BLaER1 treated with 17β-estradiol and CSF1 and Interleukin-3, amounts not matched to agents 10 nM and 100 nM (cell line): Measurements from ENCODE around the gene PCDHGB2.

ENCODE experiments used
- H3K27ac ChIP-seq, 11 experiments: shearing (Covaris generic); formaldehyde crosslinking; 2 replicates each; pipeline ENCODE4 v1.8.1; 2022
- H3K27me3 ChIP-seq, 11 experiments: shearing (Covaris generic); formaldehyde crosslinking; 2 replicates each; pipeline ENCODE4 v1.8.1; 2022
- H3K36me3 ChIP-seq, 11 experiments: shearing (Covaris generic); formaldehyde crosslinking; 2 replicates each; pipeline ENCODE4 v1.8.1; 2022
- H3K4me1 ChIP-seq, 10 experiments: shearing (Covaris generic); formaldehyde crosslinking; 2 replicates each; pipeline ENCODE4 v1.8.1; 2022
- H3K4me2 ChIP-seq, 11 experiments: shearing (Covaris generic); formaldehyde crosslinking; 2 replicates each; pipeline ENCODE4 v1.8.1; 2022
- H3K4me3 ChIP-seq, 10 experiments: shearing (Covaris generic); formaldehyde crosslinking; 2 replicates each; pipeline ENCODE4 v1.8.1; 2022
- H3K9ac ChIP-seq, 11 experiments: shearing (Covaris generic); formaldehyde crosslinking; 2 replicates each; pipeline ENCODE4 v1.8.1; 2022
- H3K9me3 ChIP-seq, 11 experiments: shearing (Covaris generic); formaldehyde crosslinking; replicated peaks in 1 of 11; 2 replicates each; pipeline ENCODE4 v1.8.1; 2022
- H4K20me1 ChIP-seq, 11 experiments: shearing (Covaris generic); formaldehyde crosslinking; 2 replicates each; pipeline ENCODE4 v1.8.1; 2022
- Cebpa-rat ChIP-seq, 11 experiments: shearing (Covaris generic); IDR thresholded peaks; 2 replicates each; pipeline ENCODE4 v1.8.1; 2022

Gene PCDHGB2

DNA sequence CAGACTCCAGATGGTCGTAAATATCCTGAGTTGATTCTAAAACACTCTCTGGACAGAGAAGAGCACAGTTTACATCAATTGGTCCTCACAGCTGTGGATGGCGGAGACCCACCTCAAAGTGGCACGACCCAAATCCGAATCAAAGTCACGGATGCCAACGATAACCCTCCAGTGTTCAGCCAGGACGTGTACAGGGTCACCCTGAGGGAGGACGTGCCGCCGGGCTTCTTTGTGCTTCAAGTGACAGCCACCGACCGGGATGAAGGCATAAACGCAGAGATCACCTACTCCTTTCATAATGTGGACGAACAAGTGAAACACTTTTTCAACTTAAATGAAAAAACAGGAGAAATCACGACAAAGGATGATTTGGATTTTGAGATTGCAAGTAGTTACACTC, 891 bp downstream of the PCDHGB2 start:
- peaks cover 74 to 97% (median 89%) of the 10 kb centered on the region in 11 experiments for H3K9me3 ChIP-seq
- TF ChIP-seq Cebpa-rat (IDR thresholded peaks at IDR 0.05) = no peak
- no peaks in the 10 kb centered on the region; a peak in 1 of 20 replicates for H3K4me1 ChIP-seq

DNA sequence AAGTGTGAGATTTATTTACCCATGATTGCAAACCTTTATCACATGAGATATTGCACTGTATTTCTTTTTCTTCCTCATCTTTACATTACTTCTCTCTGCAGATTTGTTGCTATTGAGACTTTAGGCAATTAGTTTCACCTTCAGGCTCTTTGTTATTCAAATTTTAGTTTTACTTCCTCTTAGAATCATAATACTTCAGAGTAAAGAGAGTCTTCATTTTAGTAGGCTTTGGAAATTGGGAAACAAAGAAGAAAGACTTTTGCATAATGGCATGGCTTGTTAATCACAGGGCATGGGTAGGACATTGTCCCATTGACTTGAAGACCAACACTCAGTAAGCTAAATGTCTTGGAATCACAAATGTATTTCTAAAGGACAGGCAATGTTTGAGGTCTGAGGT, 2.9 kb downstream of the PCDHGB2 start:
- Histone ChIP-seq H4K20me1 (no peaks in the 10 kb centered on the region), H3K4me1 (no peaks in the 10 kb centered on the region; a peak in 1 of 20 replicates), H3K27me3 (no peaks in the 10 kb centered on the region), H3K27ac (no peak overlapping the region), H3K9me3 (peaks cover 75 to 97% (median 85%) of the 10 kb centered on the region in 11 experiments), H3K9ac (no peak overlapping the region), H3K4me3 (no peak overlapping the region), H3K36me3 (peaks cover 0 to 6% (median 0%) of the 10 kb centered on the region in 11 experiments; a peak in 3 of 22 replicates), H3K4me2 (no peak overlapping the region)
- TF ChIP-seq Cebpa-rat (IDR thresholded peaks at IDR 0.05) = no peak

More for the DNA sequence above, 891 bp downstream of the PCDHGB2 start:
- H3K27me3 ChIP-seq = no peaks in the 10 kb centered on the region
- H3K4me2 ChIP-seq = no peak overlapping the region
- no peak overlapping the region for H3K27ac ChIP-seq
- no peaks in the 10 kb centered on the region for H4K20me1 ChIP-seq
- H3K36me3 ChIP-seq = peaks cover 0 to 4% (median 0%) of the 10 kb centered on the region in 11 experiments; a peak in 2 of 22 replicates
- no peak overlapping the region for H3K9ac ChIP-seq
- H3K4me3 ChIP-seq = no peak overlapping the region

DNA sequence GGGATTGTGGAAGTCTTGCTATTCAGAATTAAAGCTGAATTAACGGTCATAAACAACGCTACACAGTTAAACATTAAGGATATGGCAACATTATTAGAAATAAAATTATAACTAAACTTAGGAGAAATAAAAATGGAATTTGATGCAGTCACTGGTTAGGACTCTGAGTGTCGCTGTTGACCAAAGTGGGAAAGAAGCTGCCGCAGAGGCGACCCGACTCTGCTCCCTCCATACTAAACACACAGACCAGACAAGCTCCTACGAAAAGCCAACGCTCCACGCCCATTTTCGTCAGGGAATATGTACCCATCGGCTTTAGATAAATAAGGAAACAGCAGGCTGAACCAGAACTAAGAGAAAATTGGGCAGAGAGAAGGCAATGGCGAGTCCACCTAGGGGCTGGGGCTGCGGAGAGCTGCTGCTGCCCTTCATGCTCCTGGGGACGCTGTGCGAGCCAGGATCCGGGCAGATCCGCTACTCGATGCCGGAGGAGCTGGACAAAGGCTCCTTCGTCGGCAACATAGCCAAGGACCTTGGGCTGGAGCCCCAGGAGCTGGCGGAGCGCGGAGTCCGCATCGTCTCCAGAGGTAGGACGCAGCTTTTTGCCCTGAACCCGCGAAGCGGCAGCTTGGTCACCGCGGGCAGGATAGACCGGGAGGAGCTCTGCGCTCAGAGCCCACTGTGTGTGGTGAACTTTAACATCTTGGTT, 4.3 kb downstream of the PCDHGB2 start, which contains the start of gene PCDHGA5:
Gene PCDHGA5 (plus strand): TSS at position 211 of the 709 bp plus-strand sequence. CDS start 169 bp downstream, at position 380.
- Histone ChIP-seq H3K4me3 (no peak within 1 kb of the TSS), H3K36me3 (peaks cover 0 to 6% (median 0%) of the 10 kb centered on the region in 11 experiments; a peak in 3 of 22 replicates), H3K4me1 (no peaks in the 10 kb centered on the region; a peak in 1 of 20 replicates), H3K4me2 (no peak within 1 kb of the TSS), H3K27me3 (no peaks in the 10 kb centered on the region), H3K9ac (no peak within 1 kb of the TSS), H3K9me3 (peaks cover 75 to 85% (median 79%) of the 10 kb centered on the region in 11 experiments), H4K20me1 (no peaks in the 10 kb centered on the region), H3K27ac (no peak within 1 kb of the TSS)
- no peak for TF ChIP-seq Cebpa-rat (IDR thresholded peaks at IDR 0.05)

DNA sequence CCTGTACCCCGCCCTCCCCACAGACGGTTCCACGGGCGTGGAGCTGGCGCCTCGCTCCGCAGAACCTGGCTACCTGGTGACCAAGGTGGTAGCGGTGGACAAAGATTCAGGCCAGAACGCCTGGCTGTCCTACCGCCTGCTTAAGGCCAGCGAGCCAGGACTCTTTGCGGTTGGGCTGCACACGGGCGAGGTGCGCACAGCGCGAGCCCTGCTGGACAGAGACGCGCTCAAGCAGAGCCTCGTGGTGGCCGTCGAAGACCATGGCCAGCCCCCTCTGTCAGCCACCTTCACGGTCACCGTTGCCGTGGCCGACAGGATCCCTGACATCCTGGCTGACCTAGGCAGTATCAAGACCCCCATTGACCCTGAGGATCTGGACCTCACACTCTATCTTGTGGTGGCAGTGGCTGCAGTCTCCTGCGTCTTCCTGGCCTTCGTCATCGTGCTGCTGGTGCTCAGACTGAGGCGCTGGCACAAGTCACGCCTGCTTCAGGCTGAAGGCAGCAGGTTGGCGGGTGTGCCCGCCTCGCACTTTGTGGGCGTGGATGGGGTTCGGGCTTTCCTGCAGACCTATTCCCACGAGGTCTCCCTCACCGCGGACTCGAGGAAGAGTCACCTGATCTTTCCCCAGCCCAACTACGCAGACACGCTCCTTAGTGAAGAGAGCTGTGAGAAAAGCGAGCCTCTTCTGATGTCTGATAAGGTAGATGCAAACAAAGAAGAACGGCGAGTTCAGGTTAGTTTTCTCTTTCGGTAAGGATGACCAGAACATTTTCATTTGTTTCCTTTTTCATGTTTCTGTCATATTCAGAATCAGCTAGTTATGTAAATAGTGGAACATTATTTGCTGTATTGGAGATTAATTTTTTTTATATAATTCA, 6.5 kb downstream of the PCDHGB2 start:
- H3K9me3 ChIP-seq = peaks cover 73 to 84% (median 75%) of the 10 kb centered on the region in 11 experiments
- no peak overlapping the region for H3K4me2 ChIP-seq
- no peak overlapping the region for H3K9ac ChIP-seq
- no peak overlapping the region for H3K27ac ChIP-seq
- H3K4me3 ChIP-seq = peak overlapping the region in 2 of 10 experiments; percentile 1 to 40; a peak in 2 of 20 replicates
- no peaks in the 10 kb centered on the region for H4K20me1 ChIP-seq
- no peak for TF ChIP-seq Cebpa-rat (IDR thresholded peaks at IDR 0.05)
- H3K4me1 ChIP-seq = no peaks in the 10 kb centered on the region; a peak in 1 of 20 replicates
- peaks cover 0 to 6% (median 0%) of the 10 kb centered on the region in 11 experiments; a peak in 3 of 22 replicates for H3K36me3 ChIP-seq
- peaks cover 0 to 6% (median 0%) of the 10 kb centered on the region in 11 experiments; a peak in 2 of 22 replicates for H3K27me3 ChIP-seq

DNA sequence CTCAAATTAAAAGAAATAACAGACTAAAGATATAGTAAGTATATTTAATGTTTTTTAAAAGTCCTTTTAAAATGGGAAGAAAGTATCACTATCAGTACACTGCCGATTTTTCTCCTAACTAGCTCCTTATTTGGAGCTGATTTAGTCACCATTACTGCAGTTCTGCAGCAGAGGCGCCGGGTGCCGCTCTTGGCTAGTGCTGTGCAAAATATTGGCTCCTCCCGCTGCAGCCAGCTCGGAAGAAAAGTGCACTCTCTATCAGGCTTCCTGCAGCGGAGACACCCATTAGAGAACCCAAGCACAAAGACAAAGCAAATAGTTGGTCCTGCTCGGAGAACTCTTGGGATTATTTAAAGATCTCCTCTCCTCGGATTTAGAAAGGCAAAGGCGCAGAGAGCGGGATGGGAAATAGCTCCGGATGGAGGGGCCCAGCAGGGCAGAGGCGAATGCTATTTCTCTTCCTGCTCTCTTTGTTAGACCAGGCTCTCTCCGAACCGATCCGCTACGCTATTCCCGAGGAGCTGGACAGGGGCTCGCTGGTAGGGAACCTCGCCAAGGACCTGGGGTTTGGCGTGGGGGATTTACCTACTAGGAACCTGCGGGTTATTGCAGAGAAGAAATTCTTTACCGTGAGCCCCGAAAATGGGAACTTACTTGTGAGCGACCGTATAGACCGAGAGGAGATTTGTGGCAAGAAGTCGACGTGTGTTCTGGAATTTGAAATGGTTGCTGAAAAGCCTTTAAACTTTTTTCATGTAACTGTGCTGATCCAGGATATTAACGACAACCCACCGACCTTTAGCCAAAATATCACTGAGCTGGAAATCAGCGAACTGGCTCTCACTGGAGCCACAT, 10.4 kb downstream of the PCDHGB2 start, which contains the start of gene PCDHGB3:
Gene PCDHGB3 (plus strand): TSS at position 249 of the 855 bp plus-strand sequence. CDS start 153 bp downstream, at position 402.
- peaks cover 74 to 85% (median 77%) of the 10 kb centered on the region in 11 experiments for H3K9me3 ChIP-seq
- no peak within 1 kb of the TSS for H3K27ac ChIP-seq
- no peak for TF ChIP-seq Cebpa-rat (IDR thresholded peaks at IDR 0.05)
- no peaks in the 10 kb centered on the region for H4K20me1 ChIP-seq
- H3K4me1 ChIP-seq = no peaks in the 10 kb centered on the region
- H3K9ac ChIP-seq = no peak within 1 kb of the TSS
- peaks cover 0 to 6% (median 0%) of the 10 kb centered on the region in 11 experiments; a peak in 2 of 22 replicates for H3K27me3 ChIP-seq
- H3K36me3 ChIP-seq = peaks cover 0 to 9% (median 0%) of the 10 kb centered on the region in 11 experiments; a peak in 5 of 22 replicates
- no peak within 1 kb of the TSS for H3K4me2 ChIP-seq
- no peak within 1 kb of the TSS; a peak in 1 of 20 replicates for H3K4me3 ChIP-seq

DNA sequence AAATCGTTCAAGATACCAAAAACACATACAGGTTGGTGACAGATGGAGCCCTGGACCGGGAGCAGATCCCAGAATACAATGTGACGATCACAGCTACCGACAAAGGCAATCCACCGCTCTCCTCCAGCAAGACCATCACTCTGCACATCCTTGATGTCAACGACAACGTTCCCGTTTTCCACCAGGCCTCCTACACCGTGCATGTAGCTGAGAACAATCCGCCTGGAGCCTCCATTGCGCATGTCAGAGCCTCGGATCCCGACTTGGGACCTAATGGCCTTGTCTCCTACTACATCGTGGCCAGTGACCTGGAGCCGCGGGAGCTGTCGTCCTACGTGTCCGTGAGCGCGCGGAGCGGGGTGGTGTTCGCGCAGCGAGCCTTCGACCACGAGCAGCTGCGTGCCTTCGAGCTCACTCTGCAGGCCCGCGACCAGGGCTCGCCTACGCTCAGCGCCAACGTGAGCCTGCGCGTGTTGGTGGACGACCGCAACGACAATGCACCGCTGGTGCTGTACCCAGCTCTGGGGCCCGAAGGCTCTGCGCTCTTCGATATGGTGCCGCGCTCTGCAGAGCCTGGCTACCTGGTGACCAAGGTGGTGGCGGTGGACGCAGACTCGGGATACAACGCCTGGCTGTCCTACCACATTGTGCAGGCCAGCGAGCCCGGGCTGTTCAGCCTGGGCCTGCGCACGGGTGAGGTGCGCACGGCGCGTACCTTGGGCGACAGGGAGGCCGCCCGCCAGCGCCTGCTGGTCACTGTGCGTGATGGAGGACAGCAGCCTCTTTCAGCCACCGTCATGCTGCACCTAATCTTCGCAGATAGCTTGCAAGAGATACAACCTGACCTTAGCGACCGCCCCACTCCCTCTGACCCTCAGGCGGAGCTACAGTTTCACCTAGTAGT, 12.0 kb downstream of the PCDHGB2 start:
- no peak for TF ChIP-seq Cebpa-rat (IDR thresholded peaks at IDR 0.05)
- peaks cover 0 to 9% (median 0%) of the 10 kb centered on the region in 11 experiments; a peak in 4 of 22 replicates for H3K36me3 ChIP-seq
- H3K9ac ChIP-seq = no peak overlapping the region
- no peak overlapping the region for H3K4me2 ChIP-seq
- peaks cover 73 to 85% (median 77%) of the 10 kb centered on the region in 11 experiments for H3K9me3 ChIP-seq
- H3K27me3 ChIP-seq = peaks cover 0 to 6% (median 0%) of the 10 kb centered on the region in 11 experiments; a peak in 2 of 22 replicates
- H4K20me1 ChIP-seq = no peaks in the 10 kb centered on the region
- H3K4me1 ChIP-seq = no peaks in the 10 kb centered on the region
- H3K27ac ChIP-seq = no peak overlapping the region
- no peak overlapping the region; a peak in 1 of 20 replicates for H3K4me3 ChIP-seq

DNA sequence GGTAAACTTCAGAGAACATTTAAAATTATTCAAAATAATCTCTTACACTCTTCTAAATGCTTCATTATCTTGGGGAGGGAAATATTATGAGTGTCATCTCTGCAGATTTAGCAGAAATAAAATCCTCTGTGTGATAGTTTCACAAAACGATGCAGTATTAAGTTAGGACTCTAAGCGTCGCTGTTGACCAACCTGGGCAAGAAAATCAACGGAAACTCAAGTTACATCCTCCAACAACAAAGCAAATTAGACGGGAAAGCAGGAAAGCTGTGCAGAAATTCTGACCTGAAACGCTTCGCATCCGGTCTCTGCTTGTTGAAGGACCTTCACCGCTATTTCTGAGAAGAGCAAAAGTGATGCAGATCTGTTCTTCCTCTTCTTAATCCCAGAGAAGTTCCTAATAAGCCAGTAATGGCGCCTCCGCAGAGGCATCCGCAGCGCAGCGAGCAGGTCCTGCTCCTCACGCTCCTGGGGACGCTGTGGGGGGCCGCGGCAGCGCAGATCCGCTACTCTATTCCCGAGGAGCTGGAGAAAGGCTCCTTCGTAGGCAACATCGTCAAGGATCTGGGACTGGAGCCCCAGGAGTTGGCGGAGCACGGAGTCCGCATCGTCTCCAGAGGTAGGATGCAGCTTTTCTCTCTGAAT, 14.0 kb downstream of the PCDHGB2 start, which contains the start of gene PCDHGA6:
Gene PCDHGA6 (plus strand): TSS at position 219 of the 645 bp plus-strand sequence. CDS start 193 bp downstream, at position 412.
- TF ChIP-seq Cebpa-rat (IDR thresholded peaks at IDR 0.05) = no peak
- Histone ChIP-seq H4K20me1 (no peaks in the 10 kb centered on the region), H3K27ac (no peak within 1 kb of the TSS), H3K4me1 (no peaks in the 10 kb centered on the region), H3K9me3 (peaks cover 77 to 90% (median 85%) of the 10 kb centered on the region in 11 experiments), H3K36me3 (peaks cover 0 to 9% (median 0%) of the 10 kb centered on the region in 11 experiments; a peak in 4 of 22 replicates), H3K4me3 (peak within 1 kb of the TSS in 1 of 10 experiments; percentile 11; a peak in 2 of 20 replicates), H3K4me2 (no peak within 1 kb of the TSS), H3K9ac (no peak within 1 kb of the TSS), H3K27me3 (peaks cover 0 to 6% (median 0%) of the 10 kb centered on the region in 11 experiments; a peak in 2 of 22 replicates)
